Right lobe of liver (tissue), 6 donors: ENCODE results near the gene PTPRK. TPM values are rescaled to one million over a fixed set of nuclear protein-coding genes. Genes with fewer than 3 reads are reported as not detected.

Source experiments
- ATAC-seq, 4 donors: fragments of 200-7000 bp; cut with Tn5 transposase; one replicate each; pipeline ENCODE4 v1.9.1; 2020; ENCODE audit warnings: mild to moderate bottlenecking in 4 of 4, moderate library complexity in 4 of 4
- DNase-seq, 3 donors: peaks; one replicate each; pipeline ENCODE4 v3.0.0-alpha.2; 2020
- H3K27ac ChIP-seq, 3 donors: fragments of 200-600 bp; one replicate each; pipeline ENCODE4 v1.8.0; 2022
- H3K27me3 ChIP-seq, 2 donors: fragments of 200-600 bp; one replicate each; pipeline ENCODE4 v1.8.0; 2022
- H3K36me3 ChIP-seq, 4 donors: fragments of 200-600 bp; sonication (generic) in 1 of 4; one replicate each; pipeline versions ENCODE4 v1.5.1 to v1.8.0; 2017 to 2022; ENCODE audit warnings: control low read depth in 1 of 4
- H3K4me1 ChIP-seq, 4 donors: fragments of 200-600 bp; sonication (generic) in 1 of 4; one replicate each; pipeline versions ENCODE4 v1.5.1 to v1.8.0; 2017 to 2022; ENCODE audit warnings: control low read depth in 1 of 4
- H3K4me3 ChIP-seq, 3 donors: fragments of 200-600 bp; one replicate each; pipeline ENCODE4 v1.8.0; 2022
- H3K9me3 ChIP-seq, 4 donors: fragments of 200-600 bp; sonication (generic) in 1 of 4; one replicate each; pipeline versions ENCODE4 v1.5.1 to v1.8.0; 2017 to 2022; ENCODE audit warnings: control low read depth in 1 of 4
- CTCF ChIP-seq, 4 donors: fragments of 200-600 bp in 3 of 4; fragments of 450-650 bp in 1 of 4; IDR thresholded peaks; one replicate each; pipeline versions ENCODE4 v1.5.1 to v1.8.0; 2016 to 2022; ENCODE audit warnings: antibody characterized with exemption in 4 of 4, mild to moderate bottlenecking in 2 of 4
- POLR2A ChIP-seq: fragments of 450-650 bp; IDR thresholded peaks from one replicate; pipeline ENCODE4 v1.6.1; 2017; ENCODE audit warnings: antibody characterized with exemption, mild to moderate bottlenecking
- WGBS: methylation state at CpG from one replicate; pipeline ENCODE4 v1.1.6; 2018; ENCODE audit warnings: low coverage, low lambda C conversion rate; ENCODE audit not compliant: insufficient coverage; ENCODE audit errors: missing lambda C conversion rate; 5-methylcytosine and 5-hydroxymethylcytosine counted together
- intact Hi-C, 2 donors: fragments of 100-400 bp; cut with DNase I; formaldehyde crosslinking; loops; one replicate each; pipeline versions ENCODE4 v1.11.2 to v1.14.1; 2022
- total RNA-seq, 6 experiments: library from RNA; depleted of rRNA in 2 of 6; stranded (reverse); fragments of >200 nt in 2 of 6; fragmentation: NEBNext Ultra II Directional in 3 of 6; extraction: Animal tissue kit (Norgen Biotek cat#: 25700) in 3 of 6; gene quantifications; one replicate each; pipeline versions ENCODE4 v1.1.0 to v1.2.4, GENCODE V29; 2016 to 2023
- donor health status: DM: no; HTN: yes; CAD: no.
- donor health status: DM: no; HTN: no; CAD: no.
- donor health status: DM: no; HTN: no; CAD: no.
- donor health status: DM: no; HTN: yes; CAD: no.
- donor health status: DM: no; HTN: yes; CAD: no.

PTPRK gene
- total RNA-seq, 6 experiments from 2014 or later = 27.7 to 54.5 (median 35.7) TPM

GRCh38 chr6:128246472-128247260 lies 273.7 kb downstream of the PTPRK start:
- Histone ChIP-seq H3K4me1 (no peaks in the 10 kb centered on the region), H3K36me3 (no peaks in the 10 kb centered on the region), H3K27me3 (no peaks in the 10 kb centered on the region), H3K9me3 (no peaks in the 10 kb centered on the region), H3K27ac (no peak overlapping the region), H3K4me3 (no peak overlapping the region)
- ATAC-seq (peak in 1 of 4 donors; percentile 38), DNase-seq (no peak)
- 78% methylated on average over 7 of the region's 7 CpGs for WGBS
- TF ChIP-seq POLR2A = no peak
- no peak for TF ChIP-seq CTCF (IDR thresholded peaks at IDR 0.05)
- intact Hi-C loops = no loop called here

GRCh38 chr6:128244751-128245405 lies 275.5 kb downstream of the PTPRK start:
- Histone ChIP-seq H3K4me3 (no peak overlapping the region), H3K27ac (no peak overlapping the region), H3K9me3 (no peaks in the 10 kb centered on the region), H3K4me1 (no peaks in the 10 kb centered on the region), H3K36me3 (no peaks in the 10 kb centered on the region), H3K27me3 (no peaks in the 10 kb centered on the region)
- 85% methylated on average over 2 of the region's 2 CpGs for WGBS
- intact Hi-C loops = no loop called here
- DNase-seq = no peak
- no peak for ATAC-seq
- no peak for TF ChIP-seq POLR2A
- TF ChIP-seq CTCF (IDR thresholded peaks at IDR 0.05) = no peak

- Histone ChIP-seq H3K4me1 (no peaks in the 10 kb centered on the region), H3K4me3 (no peak overlapping the region), H3K27me3 (no peaks in the 10 kb centered on the region), H3K36me3 (no peaks in the 10 kb centered on the region), H3K9me3 (no peaks in the 10 kb centered on the region), H3K27ac (no peak overlapping the region)
- no peak for DNase-seq
- WGBS = 94% methylated on average over 3 of the region's 3 CpGs
- no peak for ATAC-seq
- TF ChIP-seq CTCF (IDR thresholded peaks at IDR 0.05) (no peak), POLR2A (no peak)
- intact Hi-C loops = no loop called here
Observed at GRCh38 chr6:128242765-128243403, 277.5 kb downstream of the PTPRK start.

GRCh38 chr6:128241216-128241615 lies 279.2 kb downstream of the PTPRK start:
- no peak for ATAC-seq
- no peak for DNase-seq
- Histone ChIP-seq H3K27me3 (no peaks in the 10 kb centered on the region), H3K4me1 (no peaks in the 10 kb centered on the region), H3K9me3 (no peaks in the 10 kb centered on the region), H3K36me3 (no peaks in the 10 kb centered on the region), H3K4me3 (no peak overlapping the region), H3K27ac (no peak overlapping the region)
- intact Hi-C loops = no loop called here
- TF ChIP-seq POLR2A (no peak), CTCF (IDR thresholded peaks at IDR 0.05) (no peak)
- WGBS = 94% methylated on average over 3 of the region's 3 CpGs
